ENCODE results near the gene TEX51.

Gene TEX51

DNA sequence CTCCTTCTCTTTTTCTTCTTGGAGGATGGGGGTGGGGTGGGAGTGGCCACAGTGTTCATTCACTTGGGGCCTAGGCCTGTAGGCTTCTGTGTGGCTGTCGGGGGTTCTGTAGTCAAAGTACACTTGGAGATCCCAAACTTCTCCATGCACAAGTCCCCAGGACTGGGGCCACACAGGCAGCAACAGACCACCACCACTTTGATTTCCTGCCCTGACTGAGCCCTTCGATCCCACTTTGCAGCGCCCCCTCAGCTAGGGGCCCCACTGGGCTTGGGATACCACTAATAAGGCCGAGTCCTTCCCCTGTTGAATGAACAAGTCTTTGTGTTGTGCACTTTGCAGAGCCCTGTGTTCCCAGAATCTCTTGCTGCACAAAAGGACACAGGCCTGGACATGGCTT lies 5.5 kb upstream of the TEX51 start:
- DNase-seq (ENCODE audit: low read depth), result no peak

DNA sequence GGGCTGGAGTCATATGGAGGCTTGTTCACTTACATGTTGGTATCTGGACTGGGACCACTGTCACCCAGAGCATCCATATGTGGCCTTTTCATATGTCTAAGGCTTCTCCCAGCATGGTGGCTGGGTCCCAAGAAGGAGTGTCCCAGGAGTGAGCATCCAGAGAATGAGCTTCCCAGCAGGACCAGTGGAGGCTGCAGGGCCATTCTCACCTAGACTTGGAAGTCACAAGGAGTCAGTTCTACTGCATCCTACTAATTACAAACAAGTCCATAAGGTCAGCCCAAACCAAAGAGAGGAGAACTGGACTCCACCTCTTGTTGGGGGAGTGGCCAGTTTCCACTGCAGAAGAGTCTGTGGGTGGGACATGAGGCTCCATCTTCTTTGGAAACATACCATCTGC lies 5.1 kb upstream of the TEX51 start:
- no peak for DNase-seq (ENCODE audit: low read depth)

GRCh38 chr2:126894082-126894481 lies 4.6 kb upstream of the TEX51 start:
- no peak for DNase-seq (ENCODE audit: low read depth)

DNA sequence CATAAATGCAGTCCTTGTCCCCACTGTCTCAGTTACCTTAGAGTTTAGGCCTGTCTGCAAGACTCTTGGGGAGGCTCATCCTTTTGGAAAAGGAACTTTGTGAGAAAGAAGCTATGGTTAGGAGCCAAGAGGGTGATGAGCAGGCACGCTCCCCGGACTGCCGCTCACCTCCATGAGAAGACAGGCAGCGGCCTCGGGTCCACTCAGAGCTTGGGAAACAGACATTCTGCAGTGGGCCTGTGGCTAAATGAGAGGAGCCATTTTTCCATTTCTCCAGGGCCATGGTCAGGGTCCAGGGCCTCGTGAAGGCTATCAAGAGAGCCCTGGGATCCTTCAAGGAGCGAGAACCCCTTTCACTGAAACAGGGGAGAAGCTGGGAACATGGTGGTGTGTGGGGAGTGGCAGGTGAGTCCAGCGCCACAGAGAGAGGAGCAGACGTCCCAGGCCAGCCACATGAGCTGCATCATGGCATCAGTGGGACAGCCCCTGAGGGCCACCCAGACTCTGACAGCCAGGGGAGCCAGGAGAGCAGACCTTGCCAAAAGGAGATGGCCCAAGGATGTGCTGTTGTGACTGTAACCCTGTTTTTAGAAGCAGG lies 4.0 kb upstream of the TEX51 start:
- DNase-seq (ENCODE audit: low read depth), result no peak

GRCh38 chr2:126895336-126895735 lies 3.4 kb upstream of the TEX51 start:
- no peak for DNase-seq (ENCODE audit: low read depth)

- DNase-seq (ENCODE audit: low read depth), result no peak
Observed at GRCh38 chr2:126896471-126896870, 2.2 kb upstream of the TEX51 start.

GRCh38 chr2:126899616-126900185 lies 1.0 kb downstream of the TEX51 start:
- DNase-seq (ENCODE audit: low read depth), result no peak

- no peak for DNase-seq (ENCODE audit: low read depth)
Observed at GRCh38 chr2:126900646-126901319, 2.1 kb downstream of the TEX51 start.

GRCh38 chr2:126901459-126901858 lies 2.8 kb downstream of the TEX51 start:
- no peak for DNase-seq (ENCODE audit: low read depth)

DNA sequence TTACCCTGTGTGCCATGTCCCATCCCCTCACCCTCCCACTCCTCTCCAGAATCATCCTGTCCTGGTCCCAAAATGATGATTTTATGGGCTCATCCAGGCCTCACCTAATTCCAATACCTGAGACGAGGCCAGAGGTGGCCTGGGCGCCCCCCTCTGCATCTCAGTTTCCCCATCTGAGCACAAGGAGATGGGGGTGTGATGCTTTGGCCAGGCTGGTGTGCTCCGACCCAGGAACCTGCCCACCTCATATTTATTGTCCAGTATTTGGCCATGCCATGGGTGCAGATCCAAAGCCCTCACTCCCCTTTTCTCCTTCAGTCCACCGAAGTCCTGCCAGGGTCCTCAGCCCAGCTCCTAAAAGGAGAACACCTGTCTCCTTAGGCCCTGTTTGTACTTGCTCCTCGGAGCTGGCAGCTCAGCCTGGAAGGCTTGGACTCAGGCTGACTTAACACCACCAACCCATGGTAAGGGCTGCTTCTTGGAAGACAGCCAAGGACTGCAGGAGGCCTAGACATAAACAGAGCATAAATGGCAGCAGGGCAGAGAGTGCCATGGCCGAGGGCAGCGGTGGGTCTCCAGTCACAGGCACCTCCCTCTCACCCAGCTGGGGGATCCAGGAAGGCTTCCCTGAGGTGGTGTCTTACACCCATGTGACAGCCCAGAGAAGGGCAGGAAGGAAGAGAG lies 3.6 kb downstream of the TEX51 start:
- no peak for DNase-seq (ENCODE audit: low read depth)

GRCh38 chr2:126902859-126903258 lies 4.2 kb downstream of the TEX51 start:
- DNase-seq (ENCODE audit: low read depth), result no peak

DNA sequence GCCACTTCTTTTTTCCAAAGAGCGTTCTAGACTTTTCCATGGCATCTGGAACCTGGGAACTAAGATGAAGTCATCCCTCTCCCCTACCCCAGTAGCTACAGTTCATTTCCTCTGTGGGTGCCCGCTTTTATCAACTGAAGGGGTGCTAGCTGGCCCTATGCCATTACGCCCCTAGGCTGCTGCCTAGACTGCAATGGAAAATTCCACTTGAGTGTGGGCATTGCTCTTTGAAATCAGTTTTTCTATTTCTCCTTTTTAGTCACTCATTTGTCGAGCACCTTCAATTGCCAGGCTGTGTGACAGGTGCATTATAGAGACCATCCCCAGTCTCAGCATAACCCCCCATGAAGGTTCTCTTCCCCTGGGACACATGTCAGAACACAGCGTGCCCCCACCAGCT lies 7.3 kb downstream of the TEX51 start:
- no peak for DNase-seq (ENCODE audit: low read depth)

DNA sequence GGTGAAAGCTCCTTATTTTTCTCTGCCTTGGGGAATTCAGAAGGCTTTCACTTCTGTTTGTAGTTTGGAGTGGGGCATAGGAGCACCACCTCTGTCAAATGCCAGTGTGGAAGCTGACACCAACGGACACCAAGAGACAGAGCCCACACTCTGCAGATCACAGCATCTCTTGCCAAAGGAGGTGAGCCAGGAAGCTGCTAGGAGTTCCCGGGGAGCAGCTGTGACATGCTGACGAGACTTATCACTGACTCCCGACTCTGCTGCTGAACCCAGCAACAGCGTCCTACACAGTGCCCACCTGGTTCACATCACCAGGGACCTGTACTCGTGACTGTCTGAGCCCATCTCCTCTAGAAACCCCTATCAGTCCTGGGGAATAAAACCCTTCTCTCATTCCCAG lies 8.1 kb downstream of the TEX51 start:
- no peak for DNase-seq (ENCODE audit: low read depth)

- DNase-seq (ENCODE audit: low read depth), result no peak
Observed at GRCh38 chr2:126907671-126908070, 9.0 kb downstream of the TEX51 start.

DNA sequence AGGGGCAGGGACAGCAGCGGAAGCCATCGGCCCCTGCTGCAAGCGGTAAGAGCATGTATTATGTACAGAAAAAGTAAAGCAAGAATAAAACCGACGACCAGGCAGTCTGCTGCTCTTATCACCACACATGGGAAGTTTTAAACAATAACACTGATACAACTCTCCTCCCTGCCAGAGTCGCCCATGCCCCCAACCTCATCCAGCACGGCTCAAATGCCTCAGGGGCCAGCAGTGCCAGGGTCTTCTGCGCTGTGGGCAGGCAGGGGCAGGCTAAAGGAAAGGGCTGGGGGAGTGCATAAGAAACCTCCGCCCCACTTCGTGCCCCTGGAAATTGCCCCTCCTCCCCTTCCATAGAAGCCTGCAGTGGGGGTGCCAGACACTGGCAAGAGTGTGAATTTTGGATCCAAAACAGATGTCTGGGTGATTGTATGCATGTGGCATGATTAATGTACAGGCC lies 10.1 kb downstream of the TEX51 start:
- no peak for DNase-seq (ENCODE audit: low read depth)

DNA sequence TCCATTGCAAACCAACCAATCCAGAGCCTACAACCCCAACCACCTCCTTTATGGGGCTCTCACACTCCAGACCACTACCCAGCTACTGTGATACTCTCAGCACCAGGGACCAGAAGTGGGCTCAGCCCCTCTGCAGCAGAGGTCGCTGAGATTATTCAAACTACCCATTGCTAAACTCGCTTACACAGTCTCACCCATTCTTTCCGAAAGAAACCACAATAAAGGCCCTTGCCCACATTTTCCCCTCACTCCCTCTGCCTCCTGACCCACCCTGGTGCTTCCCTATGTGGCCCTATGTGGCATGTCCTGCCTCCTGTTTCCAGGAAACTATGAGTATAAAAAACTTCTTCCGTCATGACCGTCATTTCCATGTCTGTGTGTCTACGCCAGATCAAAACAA lies 10.7 kb downstream of the TEX51 start:
- DNase-seq (ENCODE audit: low read depth), result no peak

GRCh38 chr2:126909781-126910180 lies 11.1 kb downstream of the TEX51 start:
- no peak for DNase-seq (ENCODE audit: low read depth)

DNA sequence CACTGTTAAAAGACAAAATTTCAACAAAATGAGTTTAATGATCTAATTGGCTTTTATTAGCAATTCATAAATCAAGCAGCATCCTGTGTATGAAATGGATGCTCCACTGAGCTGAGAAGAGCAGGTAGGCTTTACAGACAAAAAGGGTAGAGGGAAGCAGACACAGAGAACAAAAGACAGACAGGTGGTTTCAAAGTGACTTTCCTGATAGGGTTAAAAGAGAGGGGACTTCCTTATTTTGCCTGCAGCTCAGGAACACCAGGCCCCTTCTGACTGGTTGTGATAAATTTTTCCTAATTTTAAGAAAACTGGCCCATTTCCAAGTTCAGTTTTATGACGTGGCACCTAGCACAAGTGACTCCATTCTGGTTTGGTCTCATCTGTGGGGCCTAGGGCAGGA lies 11.9 kb downstream of the TEX51 start:
- DNase-seq (ENCODE audit: low read depth), result no peak

- no peak for DNase-seq (ENCODE audit: low read depth)
Observed at GRCh38 chr2:126911111-126911796, 12.6 kb downstream of the TEX51 start.

- DNase-seq (ENCODE audit: low read depth), result no peak
Observed at GRCh38 chr2:126912201-126912600, 13.5 kb downstream of the TEX51 start.

- no peak for DNase-seq (ENCODE audit: low read depth)
Observed at GRCh38 chr2:126913329-126913728, 14.6 kb downstream of the TEX51 start.

- no peak for DNase-seq (ENCODE audit: low read depth)
Observed at GRCh38 chr2:126913881-126914615, 15.4 kb downstream of the TEX51 start.
